Heart right ventricle (tissue), 16 donors: ENCODE data around the gene BICDL2. TPM values are rescaled to one million over a fixed set of nuclear protein-coding genes. Genes with fewer than 3 reads are reported as not detected.
"Not testable (repeated sequence)": the region's sequence is repeated elsewhere in the genome, so short reads cannot be mapped to it uniquely, and the experiment has no call there.

Experiments used
- ATAC-seq, 8 donors: fragments of 200-7000 bp; cut with Tn5 transposase; one replicate each; pipeline ENCODE4 v1.9.1; 2020; ENCODE audit warnings: mild to moderate bottlenecking in 8 of 8, moderate library complexity in 8 of 8, moderate number of reproducible peaks in 1 of 8
- DNase-seq, 2 donors: peaks; one replicate each; pipeline ENCODE4 v3.0.0-alpha.2; 2020
- H3K27ac ChIP-seq, 10 donors: fragments of 200-600 bp; sonication (generic) in 2 of 10; one replicate each; pipeline versions ENCODE4 v1.5.0 to v1.8.0; 2020 to 2022; ENCODE audit warnings: mild to moderate bottlenecking in 3 of 10
- H3K27me3 ChIP-seq, 7 donors: fragments of 200-600 bp; one replicate each; pipeline ENCODE4 v1.8.0; 2021 to 2022; ENCODE audit warnings: mild to moderate bottlenecking in 2 of 7
- H3K36me3 ChIP-seq, 9 donors: fragments of 200-600 bp; sonication (generic) in 1 of 9; one replicate each; pipeline versions ENCODE4 v1.5.0 to v1.8.0; 2020 to 2022; ENCODE audit warnings: mild to moderate bottlenecking in 2 of 9
- H3K4me1 ChIP-seq, 9 donors: fragments of 200-600 bp; sonication (generic) in 1 of 9; one replicate each; pipeline versions ENCODE4 v1.5.0 to v1.8.0; 2020 to 2022; ENCODE audit warnings: mild to moderate bottlenecking in 4 of 9
- H3K4me3 ChIP-seq, 10 donors: fragments of 200-600 bp; sonication (generic) in 2 of 10; one replicate each; pipeline versions ENCODE4 v1.5.0 to v1.8.0; 2020 to 2022; ENCODE audit warnings: mild to moderate bottlenecking in 7 of 10, moderate library complexity in 2 of 10
- H3K9me3 ChIP-seq, 11 donors: fragments of 200-600 bp in 10 of 11; sonication (generic) in 2 of 11; one replicate each; pipeline versions ENCODE4 v1.5.0 to v1.8.0; 2013 to 2022; ENCODE audit warnings: mild to moderate bottlenecking in 2 of 11, control low read depth in 1 of 11, moderate library complexity in 1 of 11
- WGBS, 2 donors: extraction: QIAGEN DNeasy Blood & Tissue Kit; methylation state at CpG; one replicate each; pipeline ENCODE4 v1.1.7; 2013; ENCODE audit warnings: inconsistent platforms in 1 of 2; 5-methylcytosine and 5-hydroxymethylcytosine counted together
- intact Hi-C, 10 donors: fragments of 100-400 bp; cut with DNase I; formaldehyde crosslinking; loops; one replicate each; pipeline versions ENCODE4 v1.11.1 to v1.14.2; 2022
- polyA plus RNA-seq, 2 donors: library from polyadenylated mRNA; stranded (reverse); fragments of 200-250 nt; gene quantifications; one replicate each; pipeline ENCODE4 v1.2.3, GENCODE V29; 2013
- total RNA-seq, 10 donors: library from RNA; stranded (reverse); fragmentation: NEBNext Ultra II Directional in 3 of 10; extraction: Animal tissue kit (Norgen Biotek cat#: 25700) in 3 of 10; gene quantifications; one replicate each; pipeline versions ENCODE4 v1.2.1 to v1.2.4, GENCODE V29; 2021 to 2023
- TF ChIP-seq, protein P1 (sequence below), 9 donors: fragments of 200-600 bp; sonication (generic) in 2 of 9; IDR thresholded peaks; one replicate each; pipeline versions ENCODE4 v1.5.0 to v1.8.0; 2021 to 2022; ENCODE audit warnings: antibody characterized with exemption in 9 of 9, mild to moderate bottlenecking in 5 of 9, moderate library complexity in 1 of 9
- donor health status: Arrhythmogenic right ventricular cardiomyopathy.
- donor health status: ischemic (EF 13 %, LVEDD 7.1; RV severe dilation, severe dysfunction).
- donor health status: healthy with polysubstance abuse.
- donor health status: DM: no; HTN: yes; CAD: no.
- donor health status: DM: no; HTN: no; CAD: no.
- donor health status: ischemic (EF 25% LVEDD 6.9; RV normal size, moderate dysfunction).
- donor health status: ischemic (EF 25% LVEDD 5.7; RV mildly dilated, moderate dysfunction).
- donor health status: healthy.
- donor health status: DM: yes; HTN: yes; CAD: no.
- donor health status: Ischemic cardiomyopathy.
- donor health status: ischemic (EF 35%, LVEDD 5.7; RV mildly dilated, moderate dysfunction).
- donor health status: nonischemic (EF 11% LVEDD 7.7; RV severe dilation, severe dysfunction).
- donor health status: DM: yes; HTN: yes; CAD: no.
- donor health status: PGD.
- donor health status: ischemic (EF 29% LVEDD 5.4; RV normal size, mild dysfunction).
- donor health status: nonischemic (EF 23%, LVEDD 6.1; RV moderate dilation, normal function).

The BICDL2 gene
- total and polyA plus RNA-seq, 12 donors = 0.04 TPM; not detected in 11

DNA sequence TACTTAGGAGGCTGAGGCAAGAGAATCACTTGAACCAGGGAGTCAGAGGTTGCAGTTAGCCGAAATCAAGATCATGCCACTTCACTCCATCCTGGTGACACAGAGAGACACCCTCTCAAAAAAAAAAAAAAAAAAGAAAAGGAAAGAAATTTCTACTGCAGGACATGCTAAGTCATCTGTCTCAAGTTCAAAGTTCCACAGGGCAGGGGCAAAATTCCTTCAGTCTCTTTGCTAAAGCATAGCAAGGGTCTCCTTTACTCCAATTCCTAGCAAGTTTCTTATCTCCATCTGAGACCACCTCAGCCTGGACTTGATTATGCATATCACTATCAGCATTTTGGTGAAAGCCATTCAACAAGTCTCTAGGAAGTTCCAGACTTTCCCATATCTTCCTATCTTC lies 47.7 kb upstream of the BICDL2 start:
- ATAC-seq = no peak
- intact Hi-C loops = no loop called here
- H3K4me1 ChIP-seq = peaks cover 0 to 42% (median 38%) of the 10 kb centered on the region in 9 donors

DNA sequence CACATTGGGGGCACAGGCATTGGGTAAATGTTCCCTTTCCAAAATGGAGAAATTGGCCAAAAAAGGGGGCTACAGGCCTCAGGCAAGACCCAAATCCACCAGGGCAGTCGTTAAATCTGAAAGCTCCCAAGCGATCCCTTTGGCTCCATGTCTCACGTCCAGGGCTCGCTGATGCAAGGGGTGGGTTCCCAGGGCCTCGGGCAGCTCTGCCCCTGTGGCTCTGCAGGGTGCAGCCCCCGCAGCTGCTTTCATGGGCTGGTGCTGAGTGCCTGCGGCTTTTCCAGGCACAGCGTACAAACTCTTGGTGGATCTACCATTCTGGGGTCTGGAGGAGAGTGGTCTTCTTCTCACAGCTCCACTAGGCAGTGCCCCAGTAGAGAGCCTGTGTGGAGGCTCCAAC lies 46.7 kb upstream of the BICDL2 start:
- H3K9me3 ChIP-seq, intact Hi-C loops, H3K27ac ChIP-seq, ATAC-seq, DNase-seq, H3K27me3 ChIP-seq, H3K4me3 ChIP-seq: not testable (repeated sequence)
- WGBS, 2 donors = 93 to 96% methylated on average over 8 of the region's 8 CpGs
- peaks cover 0 to 18% (median 0%) of the 10 kb centered on the region in 9 donors for H3K36me3 ChIP-seq
- H3K4me1 ChIP-seq = peaks cover 0 to 37% (median 35%) of the 10 kb centered on the region in 9 donors

More for the DNA sequence above, 47.7 kb upstream of the BICDL2 start:
- no peaks in the 10 kb centered on the region for H3K9me3 ChIP-seq
- no peak overlapping the region for H3K4me3 ChIP-seq
- 83 to 96% methylated on average over 1 of the region's 1 CpG for WGBS, 2 donors
- H3K27ac ChIP-seq = no peak overlapping the region
- TF ChIP-seq, protein P1, sequence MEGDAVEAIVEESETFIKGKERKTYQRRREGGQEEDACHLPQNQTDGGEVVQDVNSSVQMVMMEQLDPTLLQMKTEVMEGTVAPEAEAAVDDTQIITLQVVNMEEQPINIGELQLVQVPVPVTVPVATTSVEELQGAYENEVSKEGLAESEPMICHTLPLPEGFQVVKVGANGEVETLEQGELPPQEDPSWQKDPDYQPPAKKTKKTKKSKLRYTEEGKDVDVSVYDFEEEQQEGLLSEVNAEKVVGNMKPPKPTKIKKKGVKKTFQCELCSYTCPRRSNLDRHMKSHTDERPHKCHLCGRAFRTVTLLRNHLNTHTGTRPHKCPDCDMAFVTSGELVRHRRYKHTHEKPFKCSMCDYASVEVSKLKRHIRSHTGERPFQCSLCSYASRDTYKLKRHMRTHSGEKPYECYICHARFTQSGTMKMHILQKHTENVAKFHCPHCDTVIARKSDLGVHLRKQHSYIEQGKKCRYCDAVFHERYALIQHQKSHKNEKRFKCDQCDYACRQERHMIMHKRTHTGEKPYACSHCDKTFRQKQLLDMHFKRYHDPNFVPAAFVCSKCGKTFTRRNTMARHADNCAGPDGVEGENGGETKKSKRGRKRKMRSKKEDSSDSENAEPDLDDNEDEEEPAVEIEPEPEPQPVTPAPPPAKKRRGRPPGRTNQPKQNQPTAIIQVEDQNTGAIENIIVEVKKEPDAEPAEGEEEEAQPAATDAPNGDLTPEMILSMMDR (IDR thresholded peaks at IDR 0.05) = no peak
- DNase-seq = no peak
- H3K27me3 ChIP-seq = no peaks in the 10 kb centered on the region
- H3K36me3 ChIP-seq = peaks cover 0 to 12% (median 0%) of the 10 kb centered on the region in 9 donors

DNA sequence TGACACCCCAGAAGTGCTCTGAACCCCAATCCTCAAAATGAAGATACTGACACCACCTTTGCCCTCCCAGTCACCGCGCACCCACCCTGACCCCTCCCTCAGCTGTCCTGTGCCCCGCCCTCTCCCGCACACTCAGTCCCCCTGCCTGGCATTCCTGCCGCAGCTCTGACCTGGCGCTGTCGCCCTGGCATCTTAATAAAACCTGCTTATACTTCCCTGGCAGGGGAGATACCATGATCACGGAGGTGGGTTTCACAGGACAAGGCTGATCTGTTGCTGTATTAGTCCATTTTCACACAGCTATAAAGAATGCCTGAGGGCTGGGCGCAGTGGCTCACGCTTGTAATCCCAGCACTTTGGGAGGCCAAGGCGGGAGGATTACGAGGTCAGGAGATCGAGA lies 45.2 kb upstream of the BICDL2 start:
- intact Hi-C loops, DNase-seq, H3K9me3 ChIP-seq, H3K27ac ChIP-seq, H3K4me3 ChIP-seq, H3K27me3 ChIP-seq, ATAC-seq: not testable (repeated sequence)
- Histone ChIP-seq H3K4me1 (peaks cover 0 to 22% (median 21%) of the 10 kb centered on the region in 9 donors), H3K36me3 (peaks cover 0 to 33% (median 0%) of the 10 kb centered on the region in 9 donors)
- WGBS, 2 donors = 93 to 95% methylated on average over 13 of the region's 13 CpGs

DNA sequence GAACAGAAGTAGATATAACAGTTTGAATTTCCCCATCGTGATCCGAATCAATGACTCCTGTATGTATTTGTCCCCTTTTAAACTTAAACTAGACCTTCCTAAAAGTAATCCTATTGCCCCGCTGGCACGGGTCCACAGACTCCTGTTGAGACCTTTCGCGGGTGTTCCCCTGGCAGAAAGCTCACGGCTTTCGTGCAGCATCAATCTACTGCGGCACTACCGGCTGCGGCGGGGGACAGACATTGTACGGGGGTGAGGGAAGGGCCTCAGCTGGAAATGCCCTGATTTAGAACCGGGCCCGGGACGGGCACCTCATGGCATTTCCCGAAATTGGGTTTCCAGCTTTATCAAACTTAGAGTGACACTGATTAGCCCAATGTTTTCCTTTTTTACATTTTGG lies 43.3 kb upstream of the BICDL2 start:
- TF ChIP-seq, protein P1 (IDR thresholded peaks at IDR 0.05) = no peak
- Histone ChIP-seq H3K36me3 (peaks cover 0 to 35% (median 0%) of the 10 kb centered on the region in 9 donors), H3K4me1 (peaks cover 0 to 15% (median 4%) of the 10 kb centered on the region in 9 donors), H3K27ac (no peak overlapping the region), H3K4me3 (no peak overlapping the region), H3K27me3 (no peaks in the 10 kb centered on the region), H3K9me3 (no peaks in the 10 kb centered on the region)
- intact Hi-C loops = no loop called here
- ATAC-seq = no peak
- DNase-seq = no peak
- 86 to 92% methylated on average over 17 of the region's 17 CpGs for WGBS, 2 donors

DNA sequence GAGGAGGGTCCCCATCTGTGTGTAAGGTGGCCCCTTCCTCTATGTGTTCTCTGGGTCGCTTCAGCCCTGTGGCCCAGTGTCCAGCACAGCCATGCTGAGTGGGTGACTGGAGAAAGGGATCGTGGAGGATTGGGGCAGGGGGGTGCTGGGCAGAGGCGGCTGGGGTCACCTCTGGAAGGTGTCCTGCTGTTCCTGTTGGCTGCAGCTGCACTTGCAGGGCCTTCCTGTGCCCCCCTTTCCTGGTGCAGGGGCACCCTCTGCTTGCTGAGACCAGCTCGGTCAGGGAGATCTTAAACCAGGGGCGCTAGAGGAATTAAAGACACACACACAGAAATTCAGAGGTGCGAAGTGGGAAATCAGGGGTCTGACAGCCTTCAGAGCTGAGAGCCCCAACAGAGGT lies 39.8 kb upstream of the BICDL2 start:
- H3K9me3 ChIP-seq = no peaks in the 10 kb centered on the region
- TF ChIP-seq, protein P1 (IDR thresholded peaks at IDR 0.05) = no peak
- WGBS, 2 donors = 67 to 70% methylated on average over 6 of the region's 6 CpGs
- intact Hi-C loops = no loop called here
- no peak overlapping the region for H3K4me3 ChIP-seq
- DNase-seq (no peak), ATAC-seq (no peak)
- H3K36me3 ChIP-seq = peaks cover 0 to 35% (median 0%) of the 10 kb centered on the region in 9 donors
- H3K27ac ChIP-seq = peak overlapping the region in 1 of 10 donors; percentile 87
- peaks cover 0 to 20% (median 2%) of the 10 kb centered on the region in 9 donors for H3K4me1 ChIP-seq
- H3K27me3 ChIP-seq = no peaks in the 10 kb centered on the region

DNA sequence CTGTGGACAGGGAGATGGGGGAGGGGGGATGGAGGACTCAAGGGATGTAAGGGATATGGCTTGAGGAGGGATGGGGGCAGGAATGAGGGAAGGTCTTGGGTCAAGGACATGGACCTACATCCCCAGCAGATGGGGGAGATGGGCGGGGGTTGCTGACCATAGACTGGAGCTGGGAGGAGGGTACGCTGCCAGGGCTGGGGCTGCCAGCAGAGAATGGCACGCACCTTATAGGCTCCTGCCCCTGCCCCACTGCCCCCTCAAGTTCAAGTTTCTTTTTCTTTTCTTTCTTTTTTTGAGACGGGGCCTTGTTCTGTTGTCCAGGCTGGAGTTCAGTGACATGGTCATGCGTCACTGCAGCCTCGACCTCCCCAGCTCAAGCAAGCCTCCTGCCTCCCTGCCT lies 39.2 kb upstream of the BICDL2 start:
- Histone ChIP-seq H3K4me1 (peaks cover 0 to 20% (median 2%) of the 10 kb centered on the region in 9 donors), H3K36me3 (peaks cover 0 to 32% (median 0%) of the 10 kb centered on the region in 9 donors), H3K27ac (peak overlapping the region in 3 of 10 donors; percentile 15 to 87 (median 29))
- DNase-seq, H3K27me3 ChIP-seq, H3K4me3 ChIP-seq, intact Hi-C loops, H3K9me3 ChIP-seq: not testable (repeated sequence)
- WGBS, 2 donors = 79 to 94% methylated on average over 6 of the region's 6 CpGs
- ATAC-seq = peak in 1 of 8 donors; percentile 8
